Measurements from ENCODE around the gene CPN1.

CPN1 gene

DNA sequence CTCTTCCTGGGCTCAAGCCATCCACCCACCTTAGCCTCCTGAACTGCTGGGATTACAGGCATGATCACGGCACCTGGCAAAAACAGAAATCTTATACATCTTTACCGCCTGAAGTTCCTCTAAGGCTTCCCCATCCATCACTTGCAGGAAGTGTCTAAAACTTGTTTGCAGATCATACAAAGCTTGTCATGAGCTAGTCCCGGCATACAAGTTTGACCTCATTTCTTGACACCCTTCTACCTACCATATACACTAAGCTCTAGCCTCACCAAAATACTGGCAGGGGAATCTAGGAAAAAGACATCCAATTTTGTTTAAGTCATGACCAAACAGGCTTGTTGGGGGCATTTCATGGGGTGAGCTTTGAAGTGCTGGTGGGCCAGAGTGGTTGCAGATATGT is 86.4 kb downstream of the CPN1 start:
- DNase-seq, result no peak

DNA sequence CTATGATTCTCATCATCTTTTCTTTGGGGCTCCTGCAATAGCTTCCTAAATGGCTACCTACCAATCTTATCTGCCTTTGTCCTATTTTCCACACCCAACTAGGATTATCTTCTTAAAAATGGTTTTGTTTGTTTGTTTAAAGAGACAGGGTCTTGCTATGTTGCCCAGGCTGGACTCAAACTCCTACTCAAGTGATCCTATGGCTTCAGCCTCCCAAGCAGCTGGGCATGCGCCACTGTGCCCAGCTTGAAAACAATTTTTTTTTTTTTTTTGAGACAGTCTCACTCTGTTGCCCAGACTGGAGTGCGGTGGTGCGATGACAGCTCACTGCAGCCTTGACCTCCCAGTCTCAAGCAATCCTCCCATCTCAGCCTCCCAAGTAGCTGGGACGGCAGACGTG is 86.9 kb downstream of the CPN1 start:
- DNase-seq, result no peak

DNA sequence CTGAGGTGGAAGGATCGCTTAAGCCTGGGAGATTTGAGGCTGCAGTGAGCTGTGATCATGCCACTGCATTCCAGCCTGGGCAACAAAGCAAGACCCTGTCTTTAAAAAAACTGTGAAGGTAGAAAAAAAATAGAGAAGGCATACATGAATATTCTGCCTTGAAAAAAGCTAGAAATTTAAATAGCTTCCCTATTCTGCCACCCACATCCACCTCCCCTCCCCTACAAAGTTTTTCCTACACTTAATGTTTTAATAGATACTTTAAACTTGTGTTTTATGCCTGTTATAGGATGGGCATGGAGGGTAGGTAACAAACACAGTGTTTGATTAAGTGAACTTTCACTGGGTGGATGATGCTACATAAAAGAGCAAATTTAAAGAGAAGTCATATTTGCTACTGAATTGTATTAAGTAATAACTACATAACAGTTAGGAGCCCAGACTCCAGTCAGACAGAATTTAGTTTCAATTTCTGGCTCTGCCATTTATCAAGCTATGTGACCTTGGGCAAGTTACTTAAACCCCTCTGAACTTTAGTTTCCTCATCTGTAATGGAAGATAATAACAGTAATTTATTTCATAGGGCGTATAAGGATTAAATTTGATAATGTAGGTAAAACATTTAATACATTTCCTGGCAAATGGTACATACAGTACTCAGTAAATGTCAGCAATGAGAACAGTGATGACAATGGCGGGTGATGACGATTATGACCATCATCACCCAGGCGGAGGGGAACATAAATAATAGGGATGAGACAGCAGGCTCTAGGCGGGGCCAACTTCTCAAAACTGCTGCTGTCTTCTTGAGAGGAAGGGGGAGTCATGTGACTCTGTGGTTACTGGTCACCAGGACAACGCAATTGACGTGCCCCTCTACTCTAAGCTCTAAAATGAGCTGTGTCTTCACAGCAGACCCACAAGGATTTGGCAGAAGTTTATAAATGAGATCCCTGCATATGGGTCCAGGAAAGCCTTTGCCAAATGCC is 87.7 kb downstream of the CPN1 start:
- no peak for DNase-seq

All from NCI-H1105 (cell line).